Measurements from ENCODE around the gene CEPT1.

CEPT1 gene

DNA sequence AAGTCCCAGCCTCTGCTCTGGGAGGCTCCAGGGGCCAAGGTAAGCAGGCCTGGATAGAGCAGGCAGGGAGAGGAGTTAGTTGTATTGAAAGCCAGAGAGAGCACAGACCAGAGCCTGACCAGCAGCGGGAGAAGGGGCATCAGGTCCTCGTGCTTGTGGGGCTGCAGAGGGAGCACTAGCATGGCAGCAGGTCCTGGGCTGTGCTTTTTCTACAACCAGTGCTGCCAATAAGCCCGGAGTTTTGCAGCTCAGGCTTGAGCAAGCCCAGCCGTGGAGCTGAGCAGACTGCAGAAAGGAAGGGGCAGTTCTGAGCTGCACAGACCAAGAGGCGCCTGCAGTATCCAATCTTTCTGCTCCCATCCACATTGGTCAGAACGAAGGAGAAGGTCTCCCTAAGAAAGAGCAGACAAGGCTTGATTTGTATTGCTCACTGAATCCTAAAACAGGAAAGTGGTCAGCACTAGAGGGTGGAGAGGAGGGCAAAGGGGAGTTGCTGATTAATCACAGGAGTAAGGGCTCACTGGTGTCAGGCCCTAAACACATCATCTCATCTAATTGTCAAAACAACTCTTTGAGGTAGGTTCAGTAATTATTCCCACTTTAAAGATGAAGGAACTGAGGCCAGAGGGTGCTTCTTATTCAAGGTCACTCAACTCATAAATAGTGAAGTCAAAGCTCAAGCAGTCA lies 57.7 kb downstream of the CEPT1 start:
- no peaks in the 10 kb centered on the region for H3K9me3 Mint-ChIP-seq
- peaks cover 76% of the 10 kb centered on the region for H3K4me1 Mint-ChIP-seq
- H3K27ac Mint-ChIP-seq, result peak overlapping the region; percentile 99
- peak overlapping the region; percentile 100 for H3K4me3 Mint-ChIP-seq
- no peaks in the 10 kb centered on the region for H3K27me3 Mint-ChIP-seq
- H3K36me3 Mint-ChIP-seq, result peaks cover 44% of the 10 kb centered on the region

DNA sequence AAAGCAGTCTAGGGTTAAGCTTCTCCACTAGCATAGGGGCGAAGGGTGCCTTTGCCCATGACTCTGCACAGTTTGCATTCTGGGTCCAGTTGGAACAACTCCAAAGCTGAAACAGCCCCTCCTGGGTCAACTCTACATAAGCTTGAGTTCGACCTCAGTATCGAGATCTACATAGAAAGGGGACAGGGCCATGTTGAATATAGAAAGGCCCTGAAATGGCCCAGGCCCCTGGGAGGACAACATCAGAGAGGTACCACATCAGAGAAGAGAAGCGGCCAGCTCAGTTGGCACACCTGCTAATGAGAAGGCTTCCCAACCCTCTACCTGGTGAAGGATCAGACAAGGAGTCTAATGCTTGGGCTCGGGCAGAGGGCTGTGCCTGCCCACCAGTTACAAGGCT lies 58.8 kb downstream of the CEPT1 start:
- peak overlapping the region; percentile 100 for H3K4me3 Mint-ChIP-seq
- H3K27ac Mint-ChIP-seq, result peak overlapping the region; percentile 99
- peaks cover 71% of the 10 kb centered on the region for H3K4me1 Mint-ChIP-seq
- H3K36me3 Mint-ChIP-seq, result peaks cover 37% of the 10 kb centered on the region
- H3K9me3 Mint-ChIP-seq, result no peaks in the 10 kb centered on the region
- H3K27me3 Mint-ChIP-seq, result no peaks in the 10 kb centered on the region

DNA sequence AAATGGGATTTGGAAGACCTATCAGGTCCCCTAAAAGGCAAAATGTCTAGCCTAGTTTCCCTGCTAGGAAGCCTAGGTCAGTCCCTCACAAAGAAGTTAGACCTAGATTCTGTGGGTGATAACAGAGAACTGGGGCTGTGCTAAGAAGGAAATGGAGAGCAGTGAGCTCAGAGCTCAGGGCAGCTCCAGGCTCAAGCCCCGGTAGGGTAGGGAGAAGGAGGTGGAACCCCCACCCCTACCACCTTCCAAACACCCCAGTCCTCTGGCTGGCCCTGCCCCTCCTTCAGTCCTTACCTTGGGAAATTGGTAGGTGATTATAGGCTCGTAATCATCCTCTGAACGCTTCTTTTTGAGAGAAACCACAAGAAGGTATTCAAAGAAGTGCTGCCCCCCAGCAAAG lies 59.3 kb downstream of the CEPT1 start:
- peak overlapping the region; percentile 100 for H3K4me3 Mint-ChIP-seq
- H3K4me1 Mint-ChIP-seq, result peaks cover 66% of the 10 kb centered on the region
- no peaks in the 10 kb centered on the region for H3K9me3 Mint-ChIP-seq
- no peaks in the 10 kb centered on the region for H3K27me3 Mint-ChIP-seq
- peaks cover 35% of the 10 kb centered on the region for H3K36me3 Mint-ChIP-seq
- peak overlapping the region; percentile 99 for H3K27ac Mint-ChIP-seq

DNA sequence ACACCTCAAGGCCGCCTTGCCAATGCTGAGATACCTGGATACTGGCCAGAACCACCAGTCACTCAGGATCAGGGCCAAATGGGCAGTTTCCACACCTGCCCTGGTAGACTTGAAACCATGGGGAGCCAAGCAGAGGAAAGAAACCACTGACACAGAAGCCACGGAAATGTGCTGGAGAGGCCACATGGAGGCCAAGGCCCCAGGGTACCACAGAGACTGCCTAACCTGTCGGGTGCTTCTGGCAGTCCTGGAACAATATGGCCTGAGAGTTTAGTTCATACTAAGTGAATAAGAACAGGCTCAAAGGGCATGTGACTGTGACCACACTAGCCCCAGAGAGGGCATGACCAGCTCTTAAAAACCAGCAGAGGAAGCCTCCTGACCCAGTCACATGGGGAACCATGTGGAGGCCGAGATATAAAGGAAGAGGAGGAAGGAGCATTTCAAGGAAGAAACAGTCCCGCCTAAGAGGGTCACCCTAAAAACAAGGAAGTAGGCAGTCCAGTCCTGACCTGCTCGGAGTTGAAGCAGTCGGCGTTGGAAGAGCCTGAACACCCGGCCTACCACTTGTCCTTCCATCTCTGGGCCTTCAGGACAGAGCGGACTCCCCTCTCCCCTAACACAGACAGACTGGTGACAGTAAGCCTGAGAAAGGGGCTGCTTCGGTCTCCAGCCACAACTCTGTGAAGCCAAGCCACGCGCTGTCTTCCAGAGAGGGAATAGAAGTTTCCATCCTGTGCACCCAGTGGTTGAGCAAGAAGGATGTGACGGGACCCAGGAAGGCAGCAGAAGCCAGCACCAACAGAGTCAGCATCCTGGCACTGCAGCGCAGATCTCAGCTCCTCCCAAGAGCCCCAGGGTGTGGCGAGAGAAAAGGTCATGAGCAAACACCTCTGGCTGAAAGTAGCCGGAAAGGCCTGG lies 60.1 kb downstream of the CEPT1 start, which contains the start of gene DENND2D:
Gene DENND2D, minus strand, starts transcription at position 766 of the 921 bp plus-strand sequence. Its CDS starts 187 bp downstream, at position 579.
- Mint-ChIP-seq H3K36me3 (peaks cover 33% of the 10 kb centered on the region), H3K4me1 (peaks cover 64% of the 10 kb centered on the region), H3K27me3 (no peaks in the 10 kb centered on the region), H3K9me3 (no peaks in the 10 kb centered on the region), H3K4me3 (peak within 1 kb of the TSS; percentile 100), H3K27ac (peak within 1 kb of the TSS; percentile 99)

DNA sequence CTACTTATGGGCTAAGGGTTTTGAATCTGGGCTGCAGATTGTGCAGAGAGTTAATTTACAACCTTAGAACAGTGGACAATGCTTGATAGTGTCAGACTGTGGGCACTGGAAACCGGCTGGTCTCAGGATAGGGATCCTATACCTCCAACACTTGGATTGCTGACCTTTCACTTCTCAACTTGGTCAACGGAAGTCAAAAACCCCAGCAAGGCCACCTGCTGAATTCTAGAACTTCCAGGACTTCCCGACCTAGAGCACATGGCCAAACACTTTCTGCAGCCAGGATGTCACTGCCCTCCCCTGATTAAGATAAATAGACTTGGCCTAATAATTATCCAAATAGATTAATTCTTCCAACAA lies 60.8 kb downstream of the CEPT1 start:
- no peaks in the 10 kb centered on the region for H3K9me3 Mint-ChIP-seq
- H3K4me1 Mint-ChIP-seq, result peaks cover 64% of the 10 kb centered on the region
- peak overlapping the region; percentile 100 for H3K4me3 Mint-ChIP-seq
- H3K27ac Mint-ChIP-seq, result peak overlapping the region; percentile 99
- peaks cover 31% of the 10 kb centered on the region for H3K36me3 Mint-ChIP-seq
- no peaks in the 10 kb centered on the region for H3K27me3 Mint-ChIP-seq

DNA sequence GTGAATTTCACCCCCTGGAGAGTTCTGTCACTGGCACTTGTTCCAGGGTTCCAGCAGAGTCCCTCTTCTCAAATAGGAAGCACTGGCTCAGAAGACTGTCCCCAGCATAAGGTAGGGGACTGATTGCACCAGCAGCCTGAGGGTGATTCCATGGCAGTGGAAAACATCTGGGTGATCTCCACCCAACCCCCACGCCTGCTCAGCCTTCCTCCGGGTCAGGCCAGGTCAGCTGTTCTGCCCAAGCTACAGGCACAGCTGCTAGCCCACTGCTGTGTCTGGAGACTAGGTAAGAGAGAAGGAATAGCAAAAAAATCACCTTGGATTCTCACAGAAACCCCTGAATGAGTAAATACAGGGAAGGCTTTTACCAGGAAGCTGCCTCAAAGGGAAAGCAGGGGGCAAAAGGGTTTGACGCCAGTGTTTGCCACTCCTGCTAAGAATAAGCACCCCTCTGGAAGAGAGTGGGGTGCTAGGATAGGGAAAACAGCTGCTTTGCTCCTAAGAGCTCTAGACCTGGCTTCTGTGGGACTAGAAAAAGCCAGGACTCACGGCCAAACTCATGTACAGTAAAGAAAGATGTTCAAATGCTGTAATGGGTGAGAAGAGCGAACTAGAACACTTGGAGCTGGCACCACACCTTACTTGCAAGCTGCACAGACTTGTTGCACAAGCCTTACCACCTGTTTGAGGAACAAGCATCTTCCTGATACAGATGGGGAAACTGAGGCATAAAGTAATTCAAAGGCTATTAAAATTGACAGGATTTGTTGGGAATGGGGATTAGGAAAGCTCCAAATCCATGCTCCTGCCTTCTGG lies 61.5 kb downstream of the CEPT1 start:
- H3K27ac Mint-ChIP-seq, result peak overlapping the region; percentile 99

DNA sequence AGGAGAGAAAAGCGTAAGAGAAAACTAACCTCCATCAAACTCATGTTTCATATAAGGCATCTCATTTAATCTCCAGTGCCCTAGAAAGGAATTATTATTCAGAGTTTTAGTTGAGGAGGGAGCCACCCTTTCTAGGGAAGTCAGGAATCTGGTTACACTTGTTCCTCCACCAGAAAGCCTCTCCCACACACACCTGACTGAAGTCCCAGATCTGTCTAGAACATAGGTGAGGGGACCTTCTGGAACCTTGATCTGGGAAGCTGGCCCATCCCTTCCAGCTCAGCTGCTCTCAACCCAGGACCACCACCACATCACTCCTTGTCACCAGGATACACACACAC lies 62.3 kb downstream of the CEPT1 start:
- peak overlapping the region; percentile 99 for H3K27ac Mint-ChIP-seq
- H3K4me1 Mint-ChIP-seq, result peaks cover 64% of the 10 kb centered on the region
- H3K9me3 Mint-ChIP-seq, result no peaks in the 10 kb centered on the region
- peaks cover 17% of the 10 kb centered on the region for H3K36me3 Mint-ChIP-seq
- peak overlapping the region; percentile 100 for H3K4me3 Mint-ChIP-seq
- no peaks in the 10 kb centered on the region for H3K27me3 Mint-ChIP-seq

More for the DNA sequence above, 61.5 kb downstream of the CEPT1 start:
- no peaks in the 10 kb centered on the region for H3K27me3 Mint-ChIP-seq
- H3K4me3 Mint-ChIP-seq, result peak overlapping the region; percentile 100
- peaks cover 64% of the 10 kb centered on the region for H3K4me1 Mint-ChIP-seq
- peaks cover 26% of the 10 kb centered on the region for H3K36me3 Mint-ChIP-seq
- H3K9me3 Mint-ChIP-seq, result no peaks in the 10 kb centered on the region

DNA sequence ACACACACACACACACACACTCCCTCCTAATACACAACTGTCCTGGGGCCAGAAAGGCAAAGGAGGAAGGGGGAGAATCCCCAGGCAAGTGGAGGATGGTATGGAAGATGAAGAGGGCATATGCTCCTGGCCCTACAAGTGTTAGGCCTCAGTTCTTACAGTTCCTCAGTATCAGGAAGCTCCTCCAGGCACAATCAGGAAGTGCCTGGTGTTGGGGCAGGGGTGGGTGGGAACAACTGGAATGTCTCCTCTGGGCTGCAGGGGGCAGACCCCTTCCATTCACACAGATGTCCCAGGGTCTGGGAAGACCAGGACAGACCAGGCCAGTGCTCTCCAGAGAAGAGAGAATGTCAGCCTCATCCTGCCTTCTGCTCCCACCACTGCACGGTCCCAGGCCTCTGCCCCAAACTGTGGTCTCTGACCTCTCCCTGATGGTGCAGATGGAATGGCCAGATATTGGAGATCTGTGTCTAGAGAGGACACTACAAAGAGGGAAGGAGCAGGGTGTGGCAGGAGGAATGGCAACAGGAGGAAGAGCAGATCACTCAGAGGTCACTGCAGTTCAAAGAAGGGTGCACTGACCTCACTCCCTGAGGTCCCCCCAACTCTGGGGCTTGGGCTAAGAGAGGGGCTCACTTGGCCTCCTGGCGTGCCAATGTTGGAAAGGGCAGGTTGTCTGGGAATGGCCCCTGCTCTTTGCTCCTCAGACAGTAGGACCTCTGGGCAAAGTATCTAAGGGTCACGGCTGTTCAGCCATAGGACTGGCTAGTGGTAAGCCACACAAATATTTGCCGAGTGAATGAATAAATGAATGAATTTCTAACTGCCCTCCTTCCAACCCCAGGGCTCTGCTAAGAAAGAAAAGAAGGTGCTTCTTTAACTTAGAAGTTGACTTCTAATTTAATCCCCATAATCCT lies 62.9 kb downstream of the CEPT1 start:
- Mint-ChIP-seq H3K4me1 (peaks cover 65% of the 10 kb centered on the region), H3K36me3 (peaks cover 12% of the 10 kb centered on the region), H3K4me3 (peak overlapping the region; percentile 100), H3K9me3 (no peaks in the 10 kb centered on the region), H3K27ac (peak overlapping the region; percentile 99), H3K27me3 (no peaks in the 10 kb centered on the region)

DNA sequence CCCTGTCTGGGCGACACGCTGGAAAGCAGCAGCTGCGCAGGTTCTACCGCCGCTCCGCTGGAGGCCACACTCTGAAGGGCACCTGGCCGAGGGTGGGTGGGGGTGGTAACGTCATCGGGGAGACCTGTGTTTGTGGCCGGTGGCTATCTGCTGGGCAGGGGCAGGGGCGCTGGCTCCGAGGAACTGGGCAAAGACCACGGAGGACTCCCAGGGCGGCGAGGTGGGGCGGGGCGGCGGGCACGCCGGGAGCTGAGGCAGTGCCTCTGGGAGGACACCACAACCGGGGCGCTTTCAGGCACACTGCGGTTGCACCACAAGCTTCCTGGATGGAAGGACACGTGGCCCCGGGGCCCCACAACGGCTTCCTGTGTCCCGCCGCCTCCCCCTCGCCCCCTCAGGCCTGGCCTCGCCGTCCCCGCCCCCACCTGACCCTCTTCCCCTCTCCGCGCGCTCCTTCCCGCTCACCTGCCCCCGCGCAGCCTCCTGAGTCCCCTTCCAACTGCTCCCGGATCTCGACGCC lies 63.7 kb downstream of the CEPT1 start:
- Mint-ChIP-seq H3K27me3 (no peaks in the 10 kb centered on the region), H3K4me3 (peak overlapping the region; percentile 100), H3K36me3 (peaks cover 6% of the 10 kb centered on the region), H3K4me1 (peaks cover 72% of the 10 kb centered on the region), H3K27ac (peak overlapping the region; percentile 99), H3K9me3 (no peaks in the 10 kb centered on the region)

DNA sequence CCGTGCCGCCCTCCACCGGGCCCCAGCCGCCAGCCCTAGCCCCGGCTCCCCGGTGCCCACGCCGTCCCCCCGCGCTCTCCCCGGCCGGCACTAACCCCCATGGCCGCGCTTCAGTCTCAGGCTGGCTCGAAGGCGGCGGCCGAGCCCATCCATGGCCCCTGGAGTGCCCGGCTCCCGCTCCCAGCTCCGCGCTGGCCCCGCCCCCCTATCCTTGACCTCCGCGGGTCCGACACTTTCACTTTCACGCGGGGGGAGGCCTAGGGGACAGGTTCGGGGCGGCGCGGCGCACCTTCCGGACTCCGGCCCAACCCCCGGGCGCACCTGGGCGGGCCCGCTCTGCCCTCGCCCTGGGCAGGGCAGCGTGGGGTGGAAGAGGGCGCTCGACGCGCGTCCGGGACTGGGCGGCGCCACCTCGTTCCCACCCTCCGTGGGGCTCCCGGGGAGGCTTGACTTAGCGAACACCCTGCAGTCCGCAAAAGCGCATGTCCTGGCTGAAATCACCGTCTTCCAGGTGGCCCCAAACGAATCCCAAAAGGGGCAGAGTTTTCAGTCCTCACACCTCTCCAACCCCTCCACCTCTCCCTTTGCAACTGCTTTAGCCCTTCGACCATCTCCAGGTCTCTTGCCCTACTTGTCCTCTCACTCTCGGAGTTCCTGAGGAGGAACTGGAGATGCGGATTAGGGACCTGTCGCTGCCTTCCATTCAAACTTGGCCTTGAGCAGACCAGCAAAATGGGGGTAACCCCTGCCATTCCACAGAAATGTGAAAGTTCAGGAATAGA lies 64.4 kb downstream of the CEPT1 start:
- Mint-ChIP-seq H3K4me3 (peak overlapping the region; percentile 100), H3K27ac (peak overlapping the region; percentile 99), H3K9me3 (no peaks in the 10 kb centered on the region), H3K27me3 (no peaks in the 10 kb centered on the region), H3K36me3 (peaks cover 5% of the 10 kb centered on the region), H3K4me1 (peaks cover 78% of the 10 kb centered on the region)

DNA sequence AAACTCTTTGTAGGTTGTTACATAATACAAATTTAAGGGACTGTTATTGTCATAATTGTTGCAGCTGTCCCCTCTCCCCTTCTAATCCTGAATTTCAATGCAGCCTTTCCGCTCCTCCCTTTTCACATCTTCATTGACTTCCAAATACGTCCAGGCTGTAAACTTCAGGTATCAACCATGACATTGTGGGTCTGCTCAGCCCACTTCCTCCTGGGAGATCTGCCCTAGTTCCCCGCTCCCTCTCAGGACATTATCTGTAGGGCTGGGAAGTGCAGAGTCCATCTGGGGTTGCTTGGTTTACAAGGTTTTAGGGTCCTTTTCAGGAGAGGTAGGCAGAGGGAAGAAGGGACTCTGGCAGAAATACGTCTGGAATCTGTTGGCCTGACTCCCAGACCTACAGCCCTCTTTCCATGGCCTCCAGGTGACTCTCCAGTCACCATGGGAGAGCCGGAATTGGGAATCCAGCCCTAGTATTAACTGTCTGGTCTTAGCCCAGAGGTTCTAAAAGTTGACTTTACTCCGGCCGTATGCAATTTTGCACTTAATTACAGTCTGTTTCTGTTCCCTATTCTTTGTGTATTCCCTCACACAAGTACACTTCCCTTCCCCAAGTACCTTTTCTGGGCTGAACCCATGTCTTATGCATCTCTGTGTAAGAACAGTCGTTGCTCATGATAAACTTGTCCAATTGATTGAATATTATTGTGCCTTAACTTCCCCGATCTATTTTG lies 65.1 kb downstream of the CEPT1 start:
- Mint-ChIP-seq H3K4me1 (peaks cover 86% of the 10 kb centered on the region), H3K36me3 (no peaks in the 10 kb centered on the region), H3K27ac (peak overlapping the region; percentile 91)

DNA sequence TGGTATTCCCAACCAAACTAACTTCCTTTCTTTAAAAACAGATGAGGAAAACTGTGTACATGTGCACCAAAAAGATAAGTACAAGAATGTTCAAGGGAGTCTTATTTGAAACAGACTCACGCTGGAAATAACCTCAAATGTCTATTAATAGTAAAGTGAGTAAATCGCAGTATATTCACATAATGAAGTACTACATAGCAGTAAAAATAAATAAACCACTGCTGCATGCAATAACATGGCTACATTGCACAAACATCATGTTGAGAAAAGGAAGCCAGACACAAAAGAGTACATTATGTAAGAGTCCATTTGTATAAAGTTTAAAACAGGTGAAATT lies 65.7 kb downstream of the CEPT1 start:
- H3K27ac Mint-ChIP-seq, result peak overlapping the region; percentile 80
- peak overlapping the region; percentile 76 for H3K4me3 Mint-ChIP-seq
- peaks cover 87% of the 10 kb centered on the region for H3K4me1 Mint-ChIP-seq
- no peaks in the 10 kb centered on the region for H3K36me3 Mint-ChIP-seq
- H3K27me3 Mint-ChIP-seq, result no peaks in the 10 kb centered on the region
- no peaks in the 10 kb centered on the region for H3K9me3 Mint-ChIP-seq

More for the DNA sequence above, 65.1 kb downstream of the CEPT1 start:
- Mint-ChIP-seq H3K9me3 (no peaks in the 10 kb centered on the region), H3K27me3 (no peaks in the 10 kb centered on the region), H3K4me3 (peak overlapping the region; percentile 76)

DNA sequence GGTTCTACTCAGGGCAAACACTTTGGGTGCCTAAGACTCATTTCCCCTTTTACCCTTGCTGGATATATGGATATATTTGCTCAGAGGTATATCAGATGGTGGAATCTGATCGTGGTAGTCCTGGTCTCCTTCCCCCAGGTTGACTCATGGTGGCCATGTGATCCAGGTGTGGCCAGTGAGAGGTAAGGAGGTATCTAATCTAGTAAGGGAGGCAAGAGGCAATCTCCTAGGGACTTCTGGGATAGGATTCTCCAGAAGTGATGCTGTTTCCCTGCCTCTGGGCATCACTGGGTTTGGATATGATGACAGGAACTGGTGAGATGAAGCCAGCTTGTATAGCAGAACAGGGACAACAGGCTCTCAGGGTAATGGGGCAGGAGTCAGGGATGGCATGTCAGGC lies 68.9 kb downstream of the CEPT1 start:
- Mint-ChIP-seq H3K4me1 (peaks cover 89% of the 10 kb centered on the region), H3K36me3 (no peaks in the 10 kb centered on the region), H3K27me3 (no peaks in the 10 kb centered on the region), H3K9me3 (no peaks in the 10 kb centered on the region), H3K27ac (no peak overlapping the region), H3K4me3 (no peak overlapping the region)
